Uterus (tissue), 4 donors: ENCODE data around the gene CDH4. TPM values are rescaled to one million over a fixed set of nuclear protein-coding genes. Genes with fewer than 3 reads are reported as not detected.

Experiments
- DNase-seq, 2 donors: peaks; one replicate each; pipeline ENCODE4 v3.0.0-alpha.2; 2019 to 2020
- H3K27ac ChIP-seq, 2 donors: fragments of 200-600 bp; sonication (generic); 1 replicate in 1 of 2; 2 replicates in 1 of 2; pipeline ENCODE4 v1.5.1; 2016 to 2018
- H3K27me3 ChIP-seq, 2 donors: fragments of 200-600 bp; sonication (generic); one replicate each; pipeline ENCODE4 v1.5.1; 2018 to 2019; ENCODE audit warnings: control low read depth in 1 of 2
- H3K36me3 ChIP-seq, 2 donors: fragments of 200-600 bp; sonication (generic); one replicate each; pipeline ENCODE4 v1.5.1; 2019; ENCODE audit warnings: control low read depth in 1 of 2
- H3K4me1 ChIP-seq, 2 donors: fragments of 200-600 bp; sonication (generic); one replicate each; pipeline ENCODE4 v1.5.1; 2018 to 2019; ENCODE audit warnings: control low read depth in 1 of 2
- H3K4me3 ChIP-seq, 2 donors: fragments of 200-600 bp; sonication (generic); 1 replicate in 1 of 2; 2 replicates in 1 of 2; pipeline ENCODE4 v1.5.1; 2018 to 2019; ENCODE audit warnings: mild to moderate bottlenecking in 1 of 2
- H3K9me3 ChIP-seq, 2 donors: fragments of 200-600 bp; sonication (generic); one replicate each; pipeline ENCODE4 v1.5.1; 2019; ENCODE audit warnings: control low read depth in 1 of 2
- CTCF ChIP-seq, 4 experiments: fragments of 200-600 bp in 2 of 4; fragments of 450-650 bp in 2 of 4; sonication (generic) in 2 of 4; IDR thresholded peaks; one replicate each; pipeline ENCODE4 v1.5.1; 2016 to 2019; ENCODE audit warnings: antibody characterized with exemption in 4 of 4, mild to moderate bottlenecking in 2 of 4, moderate library complexity in 1 of 4
- POLR2A ChIP-seq, 2 donors: fragments of 450-650 bp; IDR thresholded peaks; one replicate each; pipeline ENCODE4 v1.6.1; 2016; ENCODE audit warnings: antibody characterized with exemption in 2 of 2, mild to moderate bottlenecking in 1 of 2, moderate library complexity in 1 of 2
- intact Hi-C: fragments of 100-400 bp; cut with DNase I; formaldehyde crosslinking; loops from one replicate; pipeline ENCODE4 v1.15.1; 2023; ENCODE audit warnings: low total_unique reads
- total RNA-seq, 4 donors: library from RNA; depleted of rRNA in 3 of 4; stranded (reverse); fragments of >200 nt in 3 of 4; gene quantifications; one replicate each; pipeline versions ENCODE4 v1.1.0 to v1.2.4, GENCODE V29; 2014 to 2023
- donor health status: DM: yes; HTN: yes; CAD: no.

Gene CDH4
- total RNA-seq, 4 donors from 2014 or later = under 0.01 to 0.55 TPM; not detected in 2

GRCh38 chr20:61830991-61831390, 578.9 kb downstream of the CDH4 start:
- Histone ChIP-seq H3K36me3 (no peaks in the 10 kb centered on the region), H3K4me1 (no peaks in the 10 kb centered on the region), H3K27ac (no peak overlapping the region), H3K9me3 (no peaks in the 10 kb centered on the region), H3K4me3 (no peak overlapping the region), H3K27me3 (no peaks in the 10 kb centered on the region)
- no peak for DNase-seq
- intact Hi-C loops = no loop called here
- no peak for TF ChIP-seq CTCF (IDR thresholded peaks at IDR 0.05)
- no peak for TF ChIP-seq POLR2A (IDR thresholded peaks at IDR 0.05)

DNA sequence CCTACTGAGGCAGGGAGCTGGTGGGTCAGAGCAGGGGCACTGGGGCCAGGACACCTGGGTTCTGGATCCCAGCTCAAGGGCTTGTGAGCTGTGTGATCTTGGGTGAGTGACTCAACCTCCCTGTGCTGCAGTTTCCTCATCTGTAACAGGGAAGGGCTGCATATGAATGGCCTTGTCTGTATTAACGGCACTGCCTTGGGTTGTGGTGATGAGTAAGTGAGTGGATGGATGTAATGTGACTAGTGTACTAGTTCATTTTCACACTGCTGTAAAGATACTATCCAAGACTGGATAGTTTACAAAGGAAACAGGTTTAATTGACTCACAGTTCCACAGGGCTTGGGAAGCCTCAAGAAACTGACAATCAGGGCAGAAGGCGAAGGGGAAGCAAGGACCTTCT, 580.1 kb downstream of the CDH4 start:
- DNase-seq = no peak
- H3K27me3 ChIP-seq = no peaks in the 10 kb centered on the region
- no peaks in the 10 kb centered on the region for H3K4me1 ChIP-seq
- H3K4me3 ChIP-seq = no peak overlapping the region
- no peak overlapping the region for H3K27ac ChIP-seq
- TF ChIP-seq CTCF (IDR thresholded peaks at IDR 0.05) = no peak
- no peak for TF ChIP-seq POLR2A (IDR thresholded peaks at IDR 0.05)
- H3K9me3 ChIP-seq = no peaks in the 10 kb centered on the region
- H3K36me3 ChIP-seq = no peaks in the 10 kb centered on the region
- intact Hi-C loops = no loop called here

DNA sequence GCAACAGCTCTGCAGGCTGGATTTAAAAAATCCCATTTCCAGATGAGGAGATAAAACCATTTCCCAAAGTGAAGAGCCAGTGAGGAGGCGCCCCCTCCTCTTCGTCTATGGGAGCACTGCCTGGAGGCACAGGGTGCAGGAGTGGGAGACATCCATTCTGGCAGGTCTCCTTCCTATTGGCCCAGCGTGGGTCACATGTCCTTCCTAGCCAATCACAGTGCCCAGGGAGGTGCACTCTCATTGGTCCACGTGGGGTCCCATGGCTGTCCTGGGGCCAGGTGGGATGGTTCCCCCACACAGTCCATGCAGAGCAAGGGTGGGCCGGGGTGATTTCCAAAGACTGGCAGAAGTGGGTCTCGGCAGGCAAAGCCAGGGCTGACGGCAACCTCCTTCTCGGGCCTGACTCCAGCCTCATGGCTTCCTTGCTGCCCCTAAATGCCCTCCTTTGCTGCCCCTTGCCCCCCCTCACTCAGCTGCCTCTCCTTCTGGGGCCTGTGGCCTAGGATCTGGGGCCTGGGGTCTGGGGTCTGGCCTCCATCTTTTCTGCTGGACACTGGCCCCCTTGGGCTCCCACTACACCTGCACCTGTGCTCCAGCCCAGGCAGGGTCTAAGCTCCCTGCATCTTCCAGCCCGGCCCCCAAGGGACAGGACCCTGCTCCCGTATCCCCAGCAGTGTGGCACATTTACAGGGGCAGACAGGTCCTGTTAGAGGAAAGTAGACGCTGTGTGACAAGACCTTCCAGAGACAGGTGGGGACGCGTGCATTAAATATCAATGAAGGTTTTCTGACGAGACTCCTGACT, 581.9 kb downstream of the CDH4 start:
- no peaks in the 10 kb centered on the region for H3K36me3 ChIP-seq
- DNase-seq = no peak
- H3K27me3 ChIP-seq = no peaks in the 10 kb centered on the region
- no peaks in the 10 kb centered on the region for H3K9me3 ChIP-seq
- H3K4me1 ChIP-seq = no peaks in the 10 kb centered on the region
- H3K27ac ChIP-seq = no peak overlapping the region
- intact Hi-C loops = no loop called here
- H3K4me3 ChIP-seq = no peak overlapping the region
- no peak for TF ChIP-seq CTCF (IDR thresholded peaks at IDR 0.05)
- no peak for TF ChIP-seq POLR2A (IDR thresholded peaks at IDR 0.05)

GRCh38 chr20:61835301-61835700, 583.2 kb downstream of the CDH4 start:
- intact Hi-C loops = no loop called here
- DNase-seq = no peak

More at GRCh38 chr20:61835301-61835700, 583.2 kb downstream of the CDH4 start:
- TF ChIP-seq POLR2A (IDR thresholded peaks at IDR 0.05) = no peak
- TF ChIP-seq CTCF (IDR thresholded peaks at IDR 0.05) = no peak
- Histone ChIP-seq H3K9me3 (no peaks in the 10 kb centered on the region), H3K36me3 (no peaks in the 10 kb centered on the region), H3K27me3 (no peaks in the 10 kb centered on the region), H3K27ac (no peak overlapping the region), H3K4me3 (no peak overlapping the region), H3K4me1 (no peaks in the 10 kb centered on the region)
